Activated naive CD4-positive, alpha-beta T cell (primary cell): ENCODE results near the gene BMP2K.
"Not testable (repeated sequence)": the region's sequence is repeated elsewhere in the genome, so short reads cannot be mapped to it uniquely, and the experiment has no call there.

Experiments used
- DNase-seq, 4 experiments: peaks; one replicate each; lab custom pipeline; 2025; lab: John Stamatoyannopoulos, UW

The BMP2K gene

GRCh38 chr4:78863254-78863869, 87.2 kb downstream of the BMP2K start:
- DNase-seq = no peak

- no peak for DNase-seq
Measured at GRCh38 chr4:78863991-78864390, 87.8 kb downstream of the BMP2K start.

- DNase-seq = no peak
Measured at GRCh38 chr4:78864405-78865024, 88.4 kb downstream of the BMP2K start.

- DNase-seq = no peak
Measured at GRCh38 chr4:78865451-78865850, 89.3 kb downstream of the BMP2K start.

GRCh38 chr4:78868712-78869111, 92.6 kb downstream of the BMP2K start:
- DNase-seq = not testable (repeated sequence)

- DNase-seq = no peak
Measured at GRCh38 chr4:78870056-78870455, 93.9 kb downstream of the BMP2K start.

GRCh38 chr4:78876568-78877320, 100.6 kb downstream of the BMP2K start:
- no peak for DNase-seq

- no peak for DNase-seq
Measured at GRCh38 chr4:78878031-78878430, 101.9 kb downstream of the BMP2K start.

- no peak for DNase-seq
Measured at GRCh38 chr4:78880874-78881492, 104.8 kb downstream of the BMP2K start.

- no peak for DNase-seq
Measured at GRCh38 chr4:78885598-78885997, 109.4 kb downstream of the BMP2K start.

- no peak for DNase-seq
Measured at GRCh38 chr4:78889955-78890354, 113.8 kb downstream of the BMP2K start.

- no peak for DNase-seq
Measured at GRCh38 chr4:78899302-78899701, 123.2 kb downstream of the BMP2K start.

GRCh38 chr4:78901882-78902281, 125.7 kb downstream of the BMP2K start:
- DNase-seq = no peak

- DNase-seq = no peak
Measured at GRCh38 chr4:78902298-78902697, 126.1 kb downstream of the BMP2K start.

GRCh38 chr4:78904143-78904542, 128.0 kb downstream of the BMP2K start:
- DNase-seq = no peak

- DNase-seq = no peak
Measured at GRCh38 chr4:78907638-78908037, 131.5 kb downstream of the BMP2K start.

- DNase-seq = not testable (repeated sequence)
Measured at GRCh38 chr4:78908974-78909373, 132.8 kb downstream of the BMP2K start.

- DNase-seq = no peak
Measured at GRCh38 chr4:78910612-78911011, 134.5 kb downstream of the BMP2K start.

- DNase-seq = no peak
Measured at GRCh38 chr4:78922207-78922606, 146.1 kb downstream of the BMP2K start.

GRCh38 chr4:78923464-78924312, 147.5 kb downstream of the BMP2K start:
- DNase-seq = no peak

GRCh38 chr4:78926826-78927225, 150.7 kb downstream of the BMP2K start:
- no peak for DNase-seq

GRCh38 chr4:78928835-78929234, 152.7 kb downstream of the BMP2K start:
- DNase-seq = no peak
